ENCODE results near the gene KCNAB1. TPM values are rescaled to one million over a fixed set of nuclear protein-coding genes. Genes with fewer than 3 reads are reported as not detected.

Gene KCNAB1
- total RNA-seq, 2 experiments from 2014 or later: not detected

DNA sequence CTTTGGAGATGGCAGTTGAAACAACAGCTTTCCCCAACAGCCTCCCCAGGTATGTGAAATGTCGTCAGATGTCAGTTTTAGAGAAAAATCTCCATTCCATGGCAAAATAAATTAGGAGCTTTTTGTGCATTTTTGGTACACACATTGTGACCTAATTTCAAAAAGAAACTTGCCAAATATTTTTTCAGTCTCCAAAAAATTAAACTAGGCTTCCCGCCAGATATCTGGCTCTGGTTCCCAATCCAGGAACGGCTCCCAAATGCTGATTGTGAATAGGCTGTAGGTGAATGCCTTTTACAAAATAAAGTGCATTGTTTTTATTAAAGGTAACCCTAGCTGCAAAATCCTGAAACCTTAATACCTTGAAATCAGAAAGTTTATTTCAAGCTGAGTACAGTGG lies 10.9 kb downstream of the KCNAB1 start:
- no peaks in the 10 kb centered on the region for H3K4me1 ChIP-seq (ENCODE audit: insufficient read depth, low read length, poor library complexity, severe bottlenecking)
- no peaks in the 10 kb centered on the region for H4K20me1 ChIP-seq (ENCODE audit: insufficient read depth, low read length)
- no peak overlapping the region for H3K4me2 ChIP-seq (ENCODE audit: low read length)
- DNase-seq (ENCODE audit: low spot score): no peak
- ChIA-PET POLR2A (no interaction called here), CTCF (ENCODE audit: unreplicated experiment) (no interaction called here)
- no peaks in the 10 kb centered on the region for H3K9me3 ChIP-seq (ENCODE audit: low read length)
- H3K27ac ChIP-seq (ENCODE audit: low read depth, low read length, poor library complexity, severe bottlenecking): no peak overlapping the region
- H3K79me2 ChIP-seq (ENCODE audit: insufficient read depth, low read depth, low read length): no peaks in the 10 kb centered on the region
- no peak overlapping the region for H2AFZ ChIP-seq (ENCODE audit: low read length)
- intact Hi-C loops (cut with micrococcal nuclease; ENCODE audit: unreplicated experiment): no loop called here
- TF ChIP-seq, protein P1, sequence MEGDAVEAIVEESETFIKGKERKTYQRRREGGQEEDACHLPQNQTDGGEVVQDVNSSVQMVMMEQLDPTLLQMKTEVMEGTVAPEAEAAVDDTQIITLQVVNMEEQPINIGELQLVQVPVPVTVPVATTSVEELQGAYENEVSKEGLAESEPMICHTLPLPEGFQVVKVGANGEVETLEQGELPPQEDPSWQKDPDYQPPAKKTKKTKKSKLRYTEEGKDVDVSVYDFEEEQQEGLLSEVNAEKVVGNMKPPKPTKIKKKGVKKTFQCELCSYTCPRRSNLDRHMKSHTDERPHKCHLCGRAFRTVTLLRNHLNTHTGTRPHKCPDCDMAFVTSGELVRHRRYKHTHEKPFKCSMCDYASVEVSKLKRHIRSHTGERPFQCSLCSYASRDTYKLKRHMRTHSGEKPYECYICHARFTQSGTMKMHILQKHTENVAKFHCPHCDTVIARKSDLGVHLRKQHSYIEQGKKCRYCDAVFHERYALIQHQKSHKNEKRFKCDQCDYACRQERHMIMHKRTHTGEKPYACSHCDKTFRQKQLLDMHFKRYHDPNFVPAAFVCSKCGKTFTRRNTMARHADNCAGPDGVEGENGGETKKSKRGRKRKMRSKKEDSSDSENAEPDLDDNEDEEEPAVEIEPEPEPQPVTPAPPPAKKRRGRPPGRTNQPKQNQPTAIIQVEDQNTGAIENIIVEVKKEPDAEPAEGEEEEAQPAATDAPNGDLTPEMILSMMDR (conservative IDR thresholded peaks at IDR 0.05; ENCODE audit: low read length): no peak
- TF ChIP-seq EZH2phosphoT487 (IDR thresholded peaks at IDR 0.05; ENCODE audit: borderline replicate concordance, low read depth, low read length): no peak
- no peaks in the 10 kb centered on the region for H3K36me3 ChIP-seq (ENCODE audit: insufficient read depth, low read length)
- no peaks in the 10 kb centered on the region for H3K9me2 ChIP-seq (ENCODE audit: insufficient read depth, low read length)
- BruUV-seq (replicated peaks): no TSS peak
- H3K4me3 ChIP-seq (ENCODE audit: low read depth, low read length, poor library complexity, severe bottlenecking): no peak overlapping the region

DNA sequence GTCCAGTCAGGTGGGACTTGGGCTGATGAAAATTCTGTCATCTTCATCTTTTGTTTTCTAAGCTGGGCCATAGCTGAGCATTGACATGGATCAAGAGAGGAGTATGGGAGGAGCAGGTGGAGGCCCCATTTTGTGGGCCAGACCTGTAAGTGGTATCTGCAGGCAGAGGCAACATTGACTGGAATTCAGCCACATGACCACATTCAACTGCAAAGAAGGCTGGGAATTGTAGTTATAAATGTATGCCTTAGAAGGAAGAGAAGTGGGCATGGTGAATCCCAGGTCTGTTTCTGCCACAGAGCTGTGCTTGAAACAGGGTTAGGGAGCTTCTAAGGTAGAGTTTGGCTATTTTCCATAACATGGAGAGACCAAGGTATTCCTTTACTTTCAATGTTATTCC lies 11.4 kb downstream of the KCNAB1 start:
- BruUV-seq (replicated peaks): no TSS peak
- CTCF ChIA-PET (ENCODE audit: unreplicated experiment): no interaction called here
- Histone ChIP-seq H3K4me3 (ENCODE audit: low read depth, low read length, poor library complexity, severe bottlenecking) (no peak overlapping the region), H3K79me2 (ENCODE audit: insufficient read depth, low read depth, low read length) (no peaks in the 10 kb centered on the region), H3K36me3 (ENCODE audit: insufficient read depth, low read length) (no peaks in the 10 kb centered on the region), H4K20me1 (ENCODE audit: insufficient read depth, low read length) (no peaks in the 10 kb centered on the region), H3K9me3 (ENCODE audit: low read length) (no peaks in the 10 kb centered on the region), H3K4me2 (ENCODE audit: low read length) (no peak overlapping the region), H3K9me2 (ENCODE audit: insufficient read depth, low read length) (no peaks in the 10 kb centered on the region), H2AFZ (ENCODE audit: low read length) (no peak overlapping the region), H3K27ac (ENCODE audit: low read depth, low read length, poor library complexity, severe bottlenecking) (no peak overlapping the region), H3K4me1 (ENCODE audit: insufficient read depth, low read length, poor library complexity, severe bottlenecking) (no peaks in the 10 kb centered on the region)
- POLR2A ChIA-PET: interaction anchor here (0.8 kb wide), 1 partner anchor 311 kb away, joined by 6 read pairs; no protein-coding TSS in a partner anchor
- intact Hi-C loops (cut with micrococcal nuclease; ENCODE audit: unreplicated experiment): no loop called here
- DNase-seq (ENCODE audit: low spot score): no peak
- no peak for TF ChIP-seq EZH2phosphoT487 (IDR thresholded peaks at IDR 0.05; ENCODE audit: borderline replicate concordance, low read depth, low read length)
- TF ChIP-seq, protein P1 (conservative IDR thresholded peaks at IDR 0.05; ENCODE audit: low read length): no peak

DNA sequence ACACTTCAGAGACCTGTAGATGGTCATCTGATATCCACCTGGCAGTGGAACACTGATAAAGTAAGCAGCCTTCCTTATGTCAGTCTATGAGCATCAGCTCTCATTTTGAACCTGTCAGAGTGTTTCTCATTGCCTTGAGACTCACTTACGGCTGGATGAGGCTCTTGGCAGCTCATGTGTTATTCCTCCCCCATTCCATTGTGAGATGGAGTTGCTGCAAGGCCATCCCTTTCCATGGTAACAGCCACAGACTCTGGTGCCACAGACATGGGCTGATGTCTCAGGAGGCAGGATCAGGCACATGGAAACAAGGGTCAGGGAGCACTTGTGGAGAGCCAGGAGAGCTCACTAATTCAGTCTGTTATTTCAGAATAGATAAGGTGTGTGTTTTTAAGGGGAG lies 11.9 kb downstream of the KCNAB1 start:
- no peak for DNase-seq (ENCODE audit: low spot score)
- no peak overlapping the region for H3K27ac ChIP-seq (ENCODE audit: low read depth, low read length, poor library complexity, severe bottlenecking)
- no peak for TF ChIP-seq EZH2phosphoT487 (IDR thresholded peaks at IDR 0.05; ENCODE audit: borderline replicate concordance, low read depth, low read length)
- TF ChIP-seq, protein P1 (conservative IDR thresholded peaks at IDR 0.05; ENCODE audit: low read length): no peak
- H3K9me3 ChIP-seq (ENCODE audit: low read length): no peaks in the 10 kb centered on the region
- H3K4me2 ChIP-seq (ENCODE audit: low read length): no peak overlapping the region
- no peak overlapping the region for H2AFZ ChIP-seq (ENCODE audit: low read length)
- no TSS peak for BruUV-seq (replicated peaks)
- no peaks in the 10 kb centered on the region for H3K9me2 ChIP-seq (ENCODE audit: insufficient read depth, low read length)
- POLR2A ChIA-PET: interaction anchor here (0.8 kb wide), 1 partner anchor 310 kb away, joined by 6 read pairs; no protein-coding TSS in a partner anchor
- H4K20me1 ChIP-seq (ENCODE audit: insufficient read depth, low read length): no peaks in the 10 kb centered on the region
- H3K4me3 ChIP-seq (ENCODE audit: low read depth, low read length, poor library complexity, severe bottlenecking): no peak overlapping the region
- CTCF ChIA-PET (ENCODE audit: unreplicated experiment): no interaction called here
- no peaks in the 10 kb centered on the region for H3K79me2 ChIP-seq (ENCODE audit: insufficient read depth, low read depth, low read length)
- intact Hi-C loops (cut with micrococcal nuclease; ENCODE audit: unreplicated experiment): no loop called here
- H3K36me3 ChIP-seq (ENCODE audit: insufficient read depth, low read length): no peaks in the 10 kb centered on the region
- H3K4me1 ChIP-seq (ENCODE audit: insufficient read depth, low read length, poor library complexity, severe bottlenecking): no peaks in the 10 kb centered on the region

All from OCI-LY7 (cell line).